Stimulated activated naive B cell treated with anti-CD40 and anti-IgM and Interleukin-4, amounts not matched to agents 10 μg/mL and 1 μg/mL and 100 μg/mL, for 72 hours (primary cell): ENCODE results near the gene KLF7.

Experiments
- ATAC-seq, 2 donors: fragments of 150-1000 bp; cut with Tn5 transposase; replicated peaks; 2 replicates each; pipeline ENCODE4 v1.10.0; 2021; ENCODE audit warnings: moderate library complexity in 1 of 2
- DNase-seq: peaks from one replicate; pipeline ENCODE4 v3.0.0; 2021
- H3K27ac Mint-ChIP-seq: one replicate; pipeline ENCODE4 v1.8.0; 2022; ENCODE audit warnings: mild to moderate bottlenecking, mixed read lengths
- H3K27me3 Mint-ChIP-seq, 2 donors: one replicate each; pipeline ENCODE4 v1.8.0; 2022; ENCODE audit warnings: mixed read lengths in 2 of 2
- H3K36me3 Mint-ChIP-seq, 2 donors: one replicate each; pipeline ENCODE4 v1.8.0; 2022; ENCODE audit warnings: mixed read lengths in 2 of 2, mild to moderate bottlenecking in 1 of 2
- H3K4me1 Mint-ChIP-seq, 2 donors: one replicate each; pipeline ENCODE4 v1.8.0; 2022; ENCODE audit warnings: mixed read lengths in 2 of 2, mild to moderate bottlenecking in 1 of 2
- H3K4me3 Mint-ChIP-seq, 2 donors: one replicate each; pipeline ENCODE4 v1.8.0; 2022; ENCODE audit warnings: mild to moderate bottlenecking in 2 of 2, mixed read lengths in 2 of 2, moderate library complexity in 1 of 2
- H3K9me3 Mint-ChIP-seq, 2 donors: one replicate each; pipeline ENCODE4 v1.8.0; 2022; ENCODE audit warnings: mixed read lengths in 2 of 2, mild to moderate bottlenecking in 1 of 2

The KLF7 gene

GRCh38 chr2:207184348-207184747 lies 18.6 kb upstream of the KLF7 start:
- DNase-seq = no peak
- peak overlapping the region; percentile 66 for H3K27ac Mint-ChIP-seq
- H3K36me3 Mint-ChIP-seq = peaks cover 3 to 6% of the 10 kb centered on the region in 2 donors

DNA sequence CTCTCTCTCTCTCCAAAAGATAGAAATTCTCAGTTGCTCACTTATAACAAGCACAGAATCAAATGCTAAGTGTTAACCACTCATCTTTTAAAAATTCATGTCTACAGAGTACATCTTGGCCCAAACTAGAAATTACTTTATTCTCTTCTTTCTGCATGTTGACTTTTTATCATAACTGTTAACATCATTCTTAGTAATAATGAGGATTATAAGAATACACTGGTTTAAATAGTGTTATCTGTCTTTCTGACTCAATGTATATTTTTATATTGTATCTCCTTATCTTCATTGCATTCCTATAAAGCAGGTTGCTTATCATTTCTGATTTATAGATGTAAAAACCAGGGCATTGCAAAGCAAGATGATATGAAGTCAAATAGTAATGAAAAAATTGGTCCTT lies 17.8 kb upstream of the KLF7 start:
- no peak for ATAC-seq
- DNase-seq = no peak
- H3K27me3 Mint-ChIP-seq = no peaks in the 10 kb centered on the region
- H3K4me3 Mint-ChIP-seq = no peak overlapping the region
- H3K36me3 Mint-ChIP-seq = peaks cover 3 to 6% of the 10 kb centered on the region in 2 donors
- no peak overlapping the region for H3K27ac Mint-ChIP-seq
- H3K9me3 Mint-ChIP-seq = peaks cover 4 to 8% of the 10 kb centered on the region in 2 donors
- peaks cover 7% of the 10 kb centered on the region in 2 donors for H3K4me1 Mint-ChIP-seq

More at GRCh38 chr2:207184348-207184747, 18.6 kb upstream of the KLF7 start:
- peak in 1 of 2 donors; percentile 45 for ATAC-seq
- H3K9me3 Mint-ChIP-seq = peaks cover 4 to 8% of the 10 kb centered on the region in 2 donors
- H3K27me3 Mint-ChIP-seq = no peaks in the 10 kb centered on the region
- peaks cover 7% of the 10 kb centered on the region in 2 donors for H3K4me1 Mint-ChIP-seq
- no peak overlapping the region for H3K4me3 Mint-ChIP-seq

DNA sequence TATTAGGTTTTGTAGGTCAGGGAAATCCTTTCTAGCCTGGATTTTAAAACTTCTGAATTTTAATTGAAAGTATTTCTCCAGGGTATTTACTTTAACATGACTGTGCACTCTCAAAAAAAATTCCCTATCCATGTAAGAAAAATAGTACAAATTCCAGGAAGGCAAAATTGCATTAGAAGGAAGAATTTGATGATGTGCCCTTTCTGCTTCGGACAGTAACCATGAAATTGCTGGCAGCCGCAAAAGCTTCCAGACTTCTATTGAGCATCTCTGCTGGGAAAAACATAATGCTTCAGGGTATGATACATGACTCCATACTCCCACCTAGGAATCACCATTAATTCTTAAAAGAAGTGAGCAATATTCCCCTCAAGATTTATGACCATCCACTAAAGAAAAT lies 17.2 kb upstream of the KLF7 start:
- H3K27ac Mint-ChIP-seq = no peak overlapping the region
- H3K4me1 Mint-ChIP-seq = peaks cover 7% of the 10 kb centered on the region in 2 donors
- DNase-seq (no peak), ATAC-seq (no peak)
- no peak overlapping the region for H3K4me3 Mint-ChIP-seq
- H3K9me3 Mint-ChIP-seq = peaks cover 4 to 8% of the 10 kb centered on the region in 2 donors
- peaks cover 3 to 6% of the 10 kb centered on the region in 2 donors for H3K36me3 Mint-ChIP-seq
- H3K27me3 Mint-ChIP-seq = no peaks in the 10 kb centered on the region

DNA sequence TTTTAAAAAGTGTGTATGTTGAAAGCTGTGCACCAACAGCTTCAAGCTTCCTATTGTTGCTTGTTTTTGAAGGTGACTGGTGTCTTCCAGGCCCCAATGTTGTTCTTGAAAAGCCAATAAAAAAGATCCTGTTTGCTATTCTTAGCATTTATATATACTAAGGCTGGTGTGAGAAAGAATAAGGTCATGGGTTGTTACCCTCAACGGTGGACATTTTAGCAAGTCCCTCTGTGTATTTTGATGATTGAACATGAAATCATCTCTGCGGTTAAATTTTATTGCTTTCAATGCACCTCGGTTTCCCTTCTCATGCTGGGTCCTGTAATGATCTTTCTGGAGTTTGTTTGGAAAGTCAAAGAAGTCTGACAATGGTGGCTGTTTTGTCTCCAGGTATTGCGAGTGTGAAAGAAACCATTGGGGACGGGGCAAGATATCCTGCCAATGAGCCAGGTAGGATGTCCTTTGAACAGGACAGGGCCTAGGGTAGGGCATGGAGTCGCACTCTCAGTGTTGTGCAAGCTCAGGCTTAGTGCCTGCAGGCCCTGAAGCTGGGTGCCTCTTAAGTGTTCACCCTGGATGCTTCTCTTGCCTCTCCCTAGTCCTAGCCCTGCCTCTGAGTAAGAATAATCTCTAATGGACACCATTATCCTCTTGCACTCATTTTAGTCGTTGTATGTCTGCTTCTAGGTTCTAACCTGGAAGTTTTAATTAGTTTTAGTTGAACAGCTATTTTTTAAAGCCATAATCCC lies 16.0 kb upstream of the KLF7 start:
- Mint-ChIP-seq H3K27me3 (no peaks in the 10 kb centered on the region), H3K9me3 (no peaks in the 10 kb centered on the region), H3K4me1 (peaks cover 9 to 13% of the 10 kb centered on the region in 2 donors), H3K27ac (no peak overlapping the region), H3K36me3 (peaks cover 0 to under 1% of the 10 kb centered on the region in 2 donors), H3K4me3 (no peak overlapping the region)
- ATAC-seq (no peak), DNase-seq (no peak)

GRCh38 chr2:207180741-207181140 lies 15.0 kb upstream of the KLF7 start:
- DNase-seq (no peak), ATAC-seq (no peak)
- Mint-ChIP-seq H3K4me1 (peaks cover 12 to 21% of the 10 kb centered on the region in 2 donors), H3K36me3 (no peaks in the 10 kb centered on the region), H3K27ac (no peak overlapping the region), H3K27me3 (no peaks in the 10 kb centered on the region), H3K4me3 (no peak overlapping the region), H3K9me3 (no peaks in the 10 kb centered on the region)

GRCh38 chr2:207176247-207176646 lies 10.5 kb upstream of the KLF7 start:
- peak overlapping the region; percentile 22 for H3K27ac Mint-ChIP-seq
- H3K27me3 Mint-ChIP-seq = no peaks in the 10 kb centered on the region
- DNase-seq (no peak), ATAC-seq (peak; percentile 90 to 92)
- H3K36me3 Mint-ChIP-seq = peaks cover 2 to 4% of the 10 kb centered on the region in 2 donors
- H3K4me1 Mint-ChIP-seq = peaks cover 14 to 29% of the 10 kb centered on the region in 2 donors
- H3K4me3 Mint-ChIP-seq = peak overlapping the region in 1 of 2 donors; percentile 3
- no peaks in the 10 kb centered on the region for H3K9me3 Mint-ChIP-seq

DNA sequence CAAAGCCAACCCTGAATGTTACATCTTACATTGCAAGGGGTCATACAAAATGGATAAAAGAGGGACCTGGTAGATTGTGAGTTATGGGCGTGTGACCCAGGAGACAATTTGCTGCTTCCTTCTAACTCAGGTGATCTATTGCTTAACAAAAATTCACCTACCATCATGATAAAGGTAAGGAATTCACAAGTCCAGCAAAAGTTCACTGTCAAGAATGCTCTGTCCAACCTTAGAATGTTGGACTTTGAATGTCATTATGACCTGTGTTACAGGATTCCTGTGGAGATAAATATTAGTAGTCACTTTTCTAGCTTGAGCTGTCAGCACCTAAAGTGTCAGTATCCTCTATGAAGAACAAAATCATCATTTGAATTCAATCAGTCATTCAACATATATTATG lies 7.9 kb upstream of the KLF7 start:
- peaks cover 0 to 4% of the 10 kb centered on the region in 2 donors for H3K9me3 Mint-ChIP-seq
- ATAC-seq = no peak
- no peak overlapping the region for H3K4me3 Mint-ChIP-seq
- peaks cover 17 to 29% of the 10 kb centered on the region in 2 donors for H3K4me1 Mint-ChIP-seq
- no peaks in the 10 kb centered on the region for H3K27me3 Mint-ChIP-seq
- no peak for DNase-seq
- no peak overlapping the region for H3K27ac Mint-ChIP-seq
- H3K36me3 Mint-ChIP-seq = peaks cover 2 to 10% of the 10 kb centered on the region in 2 donors

DNA sequence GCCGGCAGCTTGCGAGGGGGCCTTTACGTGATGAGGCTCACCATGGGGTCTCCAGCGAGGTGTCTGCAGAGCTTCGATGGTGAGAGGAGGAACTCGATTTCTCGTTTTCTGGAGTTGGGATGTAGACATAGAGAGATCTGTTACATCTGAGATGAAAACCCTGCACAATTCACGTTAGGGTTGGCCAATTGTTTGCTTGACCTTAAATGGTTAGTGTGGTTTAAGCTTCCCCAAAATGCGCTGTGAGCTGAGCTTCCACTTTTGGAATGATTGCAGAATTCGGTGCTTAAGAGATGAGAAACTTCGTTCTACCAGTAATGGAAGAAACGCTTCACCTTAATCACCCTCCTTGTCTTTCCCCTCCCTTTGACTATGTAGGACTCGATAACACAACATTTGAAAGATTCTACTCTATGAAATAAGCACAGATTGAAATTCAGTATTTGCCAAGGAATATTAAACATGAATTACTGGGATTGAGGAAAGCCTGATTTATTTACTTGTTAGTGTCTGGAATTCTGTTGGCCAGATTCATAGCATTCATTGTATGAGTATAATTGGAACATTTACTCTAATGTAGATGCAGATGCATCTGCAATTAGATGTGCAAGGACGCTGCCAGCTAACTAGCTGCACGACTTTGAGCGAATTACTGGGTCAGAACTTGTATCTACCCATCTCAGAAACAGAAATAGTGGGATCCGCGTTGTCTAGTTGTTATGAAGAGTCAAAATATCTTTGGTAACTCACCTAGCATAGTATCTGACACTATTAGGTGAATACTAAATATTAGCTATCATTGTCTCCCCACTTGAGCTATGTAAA lies 1.6 kb upstream of the KLF7 start:
- ATAC-seq (peak; percentile 33 to 35), DNase-seq (peak; percentile 45)
- Mint-ChIP-seq H3K36me3 (peaks cover 4 to 38% of the 10 kb centered on the region in 2 donors), H3K4me1 (peaks cover 33 to 50% of the 10 kb centered on the region in 2 donors), H3K9me3 (peaks cover 0 to 4% of the 10 kb centered on the region in 2 donors), H3K27me3 (no peaks in the 10 kb centered on the region), H3K27ac (peak overlapping the region; percentile 99), H3K4me3 (peak overlapping the region; percentile 93 to 97)

GRCh38 chr2:207166349-207167098 lies 776 bp upstream of the KLF7 start:
- Mint-ChIP-seq H3K4me3 (peak overlapping the region; percentile 93 to 97), H3K4me1 (peaks cover 30 to 52% of the 10 kb centered on the region in 2 donors), H3K27me3 (no peaks in the 10 kb centered on the region), H3K36me3 (peaks cover 4 to 44% of the 10 kb centered on the region in 2 donors), H3K9me3 (peaks cover 0 to 4% of the 10 kb centered on the region in 2 donors), H3K27ac (peak overlapping the region; percentile 99)
- ATAC-seq (peak; percentile 66 to 70), DNase-seq (peak; percentile 72)

DNA sequence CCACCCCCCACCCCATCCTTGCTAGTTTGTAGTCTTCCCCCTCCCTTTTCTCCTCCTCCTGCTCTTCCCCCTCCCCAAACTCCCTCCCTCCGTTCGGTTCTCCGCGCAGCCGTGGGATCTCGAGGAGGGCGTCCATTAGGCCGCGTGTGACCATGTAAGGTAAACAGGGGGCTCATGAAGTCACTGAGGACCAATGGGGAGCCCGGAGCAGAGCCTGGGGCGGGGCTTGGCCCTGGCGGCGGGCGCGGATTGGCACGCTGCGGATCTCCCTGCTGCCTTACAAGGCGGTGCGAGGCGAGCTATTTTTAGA lies 246 bp upstream of the KLF7 start:
- peak; percentile 99 for DNase-seq
- peak overlapping the region; percentile 93 to 97 for H3K4me3 Mint-ChIP-seq
- peaks cover 0 to 4% of the 10 kb centered on the region in 2 donors for H3K9me3 Mint-ChIP-seq
- ATAC-seq = peak; percentile 88 to 90
- H3K27ac Mint-ChIP-seq = peak overlapping the region; percentile 99
- no peaks in the 10 kb centered on the region for H3K27me3 Mint-ChIP-seq
- H3K36me3 Mint-ChIP-seq = peaks cover 4 to 47% of the 10 kb centered on the region in 2 donors
- H3K4me1 Mint-ChIP-seq = peaks cover 31 to 57% of the 10 kb centered on the region in 2 donors

GRCh38 chr2:207164006-207164831 lies 1.5 kb downstream of the KLF7 start:
- Mint-ChIP-seq H3K4me3 (peak overlapping the region; percentile 93 to 97), H3K27ac (peak overlapping the region; percentile 99), H3K4me1 (peaks cover 29 to 68% of the 10 kb centered on the region in 2 donors), H3K27me3 (no peaks in the 10 kb centered on the region), H3K9me3 (no peaks in the 10 kb centered on the region), H3K36me3 (peaks cover 4 to 46% of the 10 kb centered on the region in 2 donors)
- peak; percentile 33 for DNase-seq
- ATAC-seq = no peak

GRCh38 chr2:207163756-207164005 lies 2.1 kb downstream of the KLF7 start:
- H3K27ac Mint-ChIP-seq = peak overlapping the region; percentile 99
- H3K4me3 Mint-ChIP-seq = peak overlapping the region; percentile 93 to 97
- DNase-seq = no peak
- H3K27me3 Mint-ChIP-seq = no peaks in the 10 kb centered on the region
- peaks cover 33 to 74% of the 10 kb centered on the region in 2 donors for H3K4me1 Mint-ChIP-seq
- H3K36me3 Mint-ChIP-seq = peaks cover 4 to 46% of the 10 kb centered on the region in 2 donors
- no peak for ATAC-seq
- no peaks in the 10 kb centered on the region for H3K9me3 Mint-ChIP-seq

GRCh38 chr2:207163053-207163755 lies 2.5 kb downstream of the KLF7 start:
- DNase-seq (no peak), ATAC-seq (no peak)
- no peaks in the 10 kb centered on the region for H3K27me3 Mint-ChIP-seq
- no peaks in the 10 kb centered on the region for H3K9me3 Mint-ChIP-seq
- H3K4me1 Mint-ChIP-seq = peaks cover 31 to 73% of the 10 kb centered on the region in 2 donors
- H3K36me3 Mint-ChIP-seq = peaks cover 4 to 46% of the 10 kb centered on the region in 2 donors
- peak overlapping the region; percentile 99 for H3K27ac Mint-ChIP-seq
- H3K4me3 Mint-ChIP-seq = peak overlapping the region; percentile 93 to 97
